NCI-H1694 (cell line): ENCODE data around the gene SLC27A3.
A peak's percentile ranks its signal among the peaks of the same experiment; 100 is the strongest.
"Not testable (repeated sequence)": the region's sequence is repeated elsewhere in the genome, so short reads cannot be mapped to it uniquely, and the experiment has no call there.

Source experiments
- DNase-seq: peaks from one replicate; lab custom pipeline; 2025; lab: John Stamatoyannopoulos, UW

SLC27A3 gene

DNA sequence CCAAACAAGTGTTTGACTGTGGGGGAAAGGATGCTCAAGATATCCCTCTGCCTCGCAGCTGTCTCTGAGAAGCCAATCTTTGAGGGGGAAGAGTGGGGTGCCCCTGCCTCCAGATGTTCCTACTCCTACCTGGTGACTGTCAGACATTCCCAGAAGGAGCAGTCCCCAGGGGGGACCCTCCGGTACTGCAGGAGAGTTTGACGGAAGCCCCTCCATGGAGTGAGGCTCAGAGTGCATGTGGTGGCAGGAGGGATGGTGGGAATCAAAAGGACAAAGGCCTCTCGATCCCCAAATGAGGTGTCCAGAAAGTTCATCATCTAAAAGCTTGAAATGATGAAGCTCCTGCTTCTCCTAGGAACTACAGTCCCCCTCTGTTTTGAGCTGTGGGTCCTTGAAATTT, 5.3 kb downstream of the SLC27A3 start:
- no peak for DNase-seq

GRCh38 chr1:153782648-153783047, 7.4 kb downstream of the SLC27A3 start:
- not testable (repeated sequence) for DNase-seq

DNA sequence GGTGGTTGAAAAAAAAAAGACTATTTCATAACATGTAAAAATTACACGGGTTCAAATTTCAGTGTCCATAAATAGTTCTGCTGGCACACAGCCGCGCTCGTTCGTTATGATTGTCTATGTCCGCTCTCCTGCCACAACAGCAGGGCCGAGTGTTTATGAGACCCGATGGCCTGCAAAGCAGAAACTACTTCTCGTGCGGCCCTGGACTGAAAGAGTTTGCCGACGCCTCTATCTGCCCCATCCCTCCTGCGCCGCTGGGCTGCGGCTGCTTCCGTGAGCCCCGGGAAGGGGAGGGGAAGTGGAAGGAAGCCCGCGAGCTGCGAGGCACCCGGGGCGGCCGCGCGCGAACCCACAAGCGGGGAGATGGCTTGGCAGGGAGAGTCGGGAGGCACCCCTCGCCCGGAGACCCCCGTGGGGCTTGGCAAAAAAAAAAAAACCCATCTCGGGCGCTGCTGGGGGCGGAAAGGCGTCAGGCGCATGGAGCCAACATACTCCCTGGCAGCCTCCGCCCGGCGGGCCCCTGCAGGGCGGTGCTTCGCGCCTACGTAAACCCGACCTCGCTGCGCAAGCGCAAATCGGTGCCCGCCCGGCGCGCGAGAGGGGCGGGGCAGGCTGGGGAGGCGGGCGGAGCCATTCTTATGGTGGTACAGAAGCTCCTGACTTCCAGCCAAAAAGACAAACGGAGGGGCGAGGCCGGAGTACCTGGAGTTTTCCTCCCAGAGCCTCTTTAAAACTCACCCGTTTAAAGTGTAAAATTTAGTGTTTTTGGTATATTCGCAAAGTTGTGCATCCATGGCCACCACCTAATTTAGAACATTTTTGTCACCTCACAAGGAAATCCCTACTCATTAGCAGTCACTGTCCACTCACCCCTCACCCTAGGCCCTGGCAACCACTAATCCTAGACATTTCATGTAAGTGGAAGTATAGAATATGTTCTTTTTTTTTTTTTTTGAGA, 8.3 kb downstream of the SLC27A3 start:
- peak; percentile 94 for DNase-seq

DNA sequence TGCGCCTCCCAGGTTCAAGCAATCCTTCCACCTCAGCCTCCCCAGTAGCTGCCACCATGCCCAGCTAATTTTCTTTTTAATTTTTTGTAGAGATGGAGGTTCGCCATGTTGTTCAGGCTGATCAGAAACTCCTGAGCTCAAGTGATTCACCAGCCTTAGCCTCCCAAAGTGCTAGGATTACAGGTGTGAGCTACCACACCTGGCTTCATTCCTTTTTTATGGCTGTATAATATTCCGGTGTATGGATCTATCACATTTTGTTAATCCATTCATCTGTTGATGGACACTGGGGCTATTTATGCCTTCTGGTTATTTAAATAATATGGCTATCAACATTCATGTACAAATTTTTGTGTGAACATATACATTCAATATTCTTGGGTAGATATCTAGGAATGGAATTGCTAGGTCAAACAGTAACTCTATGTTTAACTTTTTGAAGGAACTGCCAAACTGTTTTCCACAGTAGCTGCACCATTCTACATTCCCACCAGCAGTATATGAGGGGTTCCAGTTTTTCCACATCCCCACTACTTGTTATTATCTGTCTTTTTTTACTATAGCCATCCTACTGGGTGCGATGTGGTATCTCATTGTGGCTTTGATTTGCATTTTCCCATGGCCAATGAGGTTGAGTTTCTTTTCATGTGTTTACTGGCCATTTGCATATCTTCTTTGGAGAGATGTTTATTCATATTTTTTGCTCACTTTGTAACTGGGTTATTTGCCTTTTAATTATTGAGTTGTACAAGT, 11.0 kb downstream of the SLC27A3 start:
- DNase-seq = no peak

GRCh38 chr1:153789478-153790034, 14.3 kb downstream of the SLC27A3 start:
- DNase-seq = no peak

GRCh38 chr1:153790313-153790965, 15.2 kb downstream of the SLC27A3 start:
- no peak for DNase-seq

DNA sequence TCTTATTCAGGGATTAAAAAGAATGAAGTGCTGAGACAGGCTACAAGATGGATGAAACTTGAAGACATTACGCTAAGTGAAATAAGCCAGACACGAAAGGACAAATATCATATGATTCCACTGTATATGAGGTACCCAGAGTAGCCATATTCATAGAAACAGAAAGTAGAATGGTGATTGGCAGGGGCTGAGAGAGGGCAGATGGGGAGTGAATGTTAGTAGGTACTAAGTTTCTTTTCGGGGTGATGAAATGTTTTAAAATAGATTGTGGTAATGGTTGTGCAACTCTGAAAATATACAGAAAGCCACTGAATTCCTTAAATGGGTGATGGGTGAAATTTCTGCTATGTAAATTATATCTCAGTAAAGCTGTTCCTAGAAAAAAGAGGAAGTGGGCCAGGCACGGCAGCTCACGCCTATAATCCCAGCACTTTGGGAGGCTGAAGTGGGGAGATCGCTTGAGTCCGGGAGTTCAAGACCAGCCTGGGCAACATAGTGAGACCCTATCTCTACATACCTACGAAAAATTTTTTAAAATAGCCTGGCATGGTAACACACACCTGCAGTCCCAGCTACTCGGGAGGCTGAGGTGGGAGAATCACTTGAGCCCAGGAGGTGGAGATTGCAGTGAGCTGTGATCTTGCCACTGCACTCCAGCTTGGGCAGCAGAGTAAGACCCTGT, 15.9 kb downstream of the SLC27A3 start:
- DNase-seq = no peak

GRCh38 chr1:153791648-153792253, 16.5 kb downstream of the SLC27A3 start:
- DNase-seq = no peak

GRCh38 chr1:153792631-153793041, 17.4 kb downstream of the SLC27A3 start:
- DNase-seq = no peak

- no peak for DNase-seq
Measured at GRCh38 chr1:153793261-153793972, 18.2 kb downstream of the SLC27A3 start.

DNA sequence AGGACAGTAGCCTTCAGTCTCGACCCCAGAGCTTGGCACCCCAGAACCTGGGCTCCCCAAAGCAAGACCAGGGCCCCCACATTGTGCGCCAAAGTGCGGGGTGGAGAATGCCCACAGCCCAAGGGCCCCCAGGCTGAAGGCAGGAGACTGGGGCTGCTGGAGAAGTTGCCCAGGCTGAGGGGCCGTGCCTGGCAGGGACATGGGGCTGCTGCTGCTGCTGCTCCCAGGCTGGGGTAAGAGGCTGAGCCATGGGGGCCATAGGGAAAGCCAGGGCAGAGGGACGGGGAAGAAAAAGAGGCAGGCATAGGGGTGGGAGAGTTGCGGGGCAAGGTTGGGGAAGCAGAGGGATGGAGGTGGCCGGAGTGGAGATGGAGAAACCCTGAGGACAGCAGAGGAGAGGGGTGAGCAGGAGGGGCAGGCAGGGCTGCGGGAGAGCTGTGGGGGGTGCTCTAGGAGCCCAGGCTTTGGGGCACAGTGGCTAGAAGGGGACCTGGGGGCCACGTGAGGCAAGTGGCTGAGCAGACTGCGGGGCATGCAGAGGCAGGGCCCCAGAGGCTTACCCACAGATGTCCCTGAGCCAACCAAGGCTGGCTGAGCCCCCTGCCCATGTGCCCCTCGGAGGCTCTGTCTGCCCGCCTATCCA, 18.9 kb downstream of the SLC27A3 start:
- no peak for DNase-seq

- DNase-seq = no peak
Measured at GRCh38 chr1:153794624-153795329, 19.6 kb downstream of the SLC27A3 start.

- DNase-seq = no peak
Measured at GRCh38 chr1:153795330-153795837, 20.2 kb downstream of the SLC27A3 start.

GRCh38 chr1:153795934-153796785, 21.0 kb downstream of the SLC27A3 start:
- DNase-seq = no peak

- DNase-seq = peak; percentile 95
Measured at GRCh38 chr1:153796786-153797659, 21.8 kb downstream of the SLC27A3 start.

DNA sequence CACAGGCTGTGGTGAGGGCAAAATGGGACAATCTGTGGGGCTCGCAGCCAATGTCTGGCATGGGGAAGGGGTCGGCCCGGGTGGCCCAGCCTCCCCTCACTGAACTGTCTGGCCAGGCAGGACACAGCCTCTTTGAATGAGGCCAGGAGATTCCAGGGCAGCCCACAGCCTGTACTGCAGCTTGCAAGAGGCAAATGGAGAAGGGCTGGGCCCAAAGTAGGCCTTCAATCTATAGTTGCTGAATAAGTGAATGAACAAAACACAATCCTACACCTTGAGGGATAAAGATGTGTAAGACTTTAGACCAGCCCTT, 23.2 kb downstream of the SLC27A3 start:
- no peak for DNase-seq

GRCh38 chr1:153799016-153799415, 23.8 kb downstream of the SLC27A3 start:
- DNase-seq = no peak
